GM12878 (cell line): ENCODE data around the gene C1QC. TPM values are rescaled to one million over a fixed set of nuclear protein-coding genes. Genes with fewer than 3 reads are reported as not detected.

Experiments used
- ATAC-seq: fragments of 200-7000 bp; cut with Tn5 transposase; 3 replicates; pipeline ENCODE4 v1.9.1; 2020; ENCODE audit warnings: mild to moderate bottlenecking, moderate library complexity
- BruUV-seq: library from RNA; stranded (reverse); fragments of 400-500 nt; replicated peaks from 2 replicates; lab custom pipeline; 2021; lab: Mats Ljungman, UMichigan
- CTCF ChIA-PET: fragments of 300-600 bp; sonication (Branson Sonifier 250); formaldehyde crosslinking; extraction: SDS; loops from one replicate; lab custom pipeline; 2021; ENCODE audit warnings: inconsistent platforms; lab: Yijun Ruan, JAX
- POLR2A ChIA-PET: fragments of 350-600 bp; formaldehyde crosslinking; extraction: SDS; loops from one replicate; lab custom pipeline; 2021; ENCODE audit warnings: inconsistent platforms; lab: Charles Lee
- RAD21 ChIA-PET: fragments of 300-600 bp; sonication (Branson Sonifier 250); formaldehyde crosslinking; loops from one replicate; lab custom pipeline; 2023; ENCODE audit warnings: antibody characterized with exemption; ENCODE audit not compliant: unreplicated experiment; lab: Charles Lee
- SMC1A ChIA-PET: fragments of 300-600 bp; sonication (Branson Sonifier 250); formaldehyde crosslinking; loops from one replicate; lab custom pipeline; 2023; ENCODE audit not compliant: unreplicated experiment, uncharacterized antibody; lab: Charles Lee
- DNase-seq: peaks from one replicate; pipeline ENCODE4 v3.0.0-alpha.2; 2011; ENCODE audit warnings: low read depth, low spot score
- FAIRE-seq: peaks from 3 replicates; lab custom pipeline; 2011; peaks lifted over from hg19 to GRCh38; lab: Jason Lieb, UNC
- H2AFZ ChIP-seq: 2 replicates; pipeline ENCODE4 v1.6.0; 2011; ENCODE audit warnings: low read depth, low read length, control low read depth; ENCODE audit not compliant: control insufficient read depth
- H3K27ac ChIP-seq: 2 replicates; pipeline ENCODE4 v1.5.1; 2011; ENCODE audit warnings: control low read depth; ENCODE audit not compliant: control insufficient read depth, insufficient read depth
- H3K27me3 ChIP-seq, 2 experiments: replicated peaks in 1 of 2; 2 replicates each; pipeline versions ENCODE4 v1.6.0 to v1.6.1; 2011; ENCODE audit warnings: low read length in 1 of 2; ENCODE audit not compliant: control insufficient read depth in 2 of 2, insufficient read depth in 2 of 2
- H3K36me3 ChIP-seq, 2 experiments: 2 replicates each; pipeline ENCODE4 v1.5.1; 2011; ENCODE audit warnings: low read length in 1 of 2; ENCODE audit not compliant: control insufficient read depth in 2 of 2, insufficient read depth in 2 of 2
- H3K4me1 ChIP-seq: 2 replicates; pipeline ENCODE4 v1.6.1; 2011; ENCODE audit warnings: mild to moderate bottlenecking, low read length, moderate library complexity, mixed read lengths; ENCODE audit not compliant: control insufficient read depth, insufficient read depth
- H3K4me2 ChIP-seq: 2 replicates; pipeline ENCODE4 v1.6.0; 2011; ENCODE audit warnings: control low read depth; ENCODE audit not compliant: control insufficient read depth, insufficient read depth
- H3K4me3 ChIP-seq: fragments of 200-600 bp; sonication (generic); 2 replicates; pipeline ENCODE4 v1.5.1; 2016
- H3K79me2 ChIP-seq: 2 replicates; pipeline ENCODE4 v1.6.0; 2011; ENCODE audit warnings: low read length; ENCODE audit not compliant: control insufficient read depth, insufficient read depth
- H3K9ac ChIP-seq: 2 replicates; pipeline ENCODE4 v1.8.0; 2011; ENCODE audit warnings: low read length, control low read depth, mixed read lengths; ENCODE audit not compliant: control insufficient read depth, insufficient read depth
- H3K9me3 ChIP-seq: replicated peaks from 3 replicates; pipeline ENCODE4 v1.5.1; 2011; ENCODE audit warnings: mild to moderate bottlenecking, low read length; ENCODE audit not compliant: control insufficient read depth, insufficient read depth
- H4K20me1 ChIP-seq: 2 replicates; pipeline ENCODE4 v1.6.0; 2011; ENCODE audit not compliant: control insufficient read depth, insufficient read depth
- BHLHE40 ChIP-seq, 2 experiments: fragments of 450-650 bp in 1 of 2; IDR thresholded peaks; 2 replicates each; pipeline ENCODE4 v1.6.1; 2011 to 2017; ENCODE audit warnings: low read depth in 2 of 2, borderline replicate concordance in 1 of 2, improper control_type of control experiment in 1 of 2, low read length in 1 of 2, mild to moderate bottlenecking in 1 of 2
- CBX5 ChIP-seq: sonication (generic); IDR thresholded peaks from 2 replicates; pipeline ENCODE4 v1.6.1; 2016; ENCODE audit warnings: low read depth, moderate library complexity, mild to moderate bottlenecking, inconsistent platforms
- CHD2 ChIP-seq: IDR thresholded peaks from 2 replicates; pipeline ENCODE4 v1.6.1; 2011; ENCODE audit warnings: low read depth, low read length, improper control_type of control experiment, borderline replicate concordance
- KAT2A ChIP-seq: conservative IDR thresholded peaks from 2 replicates; pipeline ENCODE4 v1.6.1; 2011; ENCODE audit warnings: low read depth, low read length; ENCODE audit not compliant: control insufficient read depth
- SMAD1 ChIP-seq: fragments of 450-650 bp; IDR thresholded peaks from 2 replicates; pipeline ENCODE4 v1.6.1; 2018; ENCODE audit warnings: mild to moderate bottlenecking, low read depth; ENCODE audit not compliant: partially characterized antibody
- SMARCA5 ChIP-seq: fragments of 450-650 bp; IDR thresholded peaks from 2 replicates; pipeline ENCODE4 v1.6.1; 2017; ENCODE audit warnings: mild to moderate bottlenecking
- SREBF2 ChIP-seq: IDR thresholded peaks from 2 replicates; pipeline ENCODE4 v1.6.1; 2012; ENCODE audit warnings: mild to moderate bottlenecking, low read length
- SRF ChIP-seq, 2 experiments: IDR thresholded peaks; 2 replicates each; pipeline ENCODE4 v1.6.1; 2011; ENCODE audit warnings: low read depth in 2 of 2, low read length in 2 of 2, mild to moderate bottlenecking in 1 of 2, moderate library complexity in 1 of 2
- STAT1 ChIP-seq: fragments of 450-650 bp; conservative IDR thresholded peaks from 2 replicates; pipeline ENCODE4 v1.6.1; 2014; ENCODE audit warnings: antibody characterized with exemption, mild to moderate bottlenecking
- ZBED1 ChIP-seq: IDR thresholded peaks from 2 replicates; pipeline ENCODE4 v1.6.1; 2016; ENCODE audit warnings: borderline replicate concordance
- ZNF274 ChIP-seq: IDR thresholded peaks from one replicate; pipeline ENCODE4 v1.8.0; 2011; ENCODE audit not compliant: insufficient read length, insufficient read depth
- ZSCAN29 ChIP-seq: fragments of 450-650 bp; IDR thresholded peaks from 2 replicates; pipeline ENCODE4 v1.6.1; 2017; ENCODE audit warnings: mild to moderate bottlenecking, moderate library complexity
- WGBS: methylation state at CpG from one replicate; pipeline ENCODE4 v1.1.6; 2016; ENCODE audit warnings: low lambda C conversion rate; ENCODE audit not compliant: insufficient replicate concordance, insufficient coverage; ENCODE audit errors: missing lambda C conversion rate; 5-methylcytosine and 5-hydroxymethylcytosine counted together
- in situ Hi-C: fragments of 300-500 bp; cut with MboI; formaldehyde crosslinking; loops from 9 replicates; pipeline ENCODE4 v1.14.3; 2018; ENCODE audit warnings: mixed read lengths
- intact Hi-C: fragments of 100-400 bp; cut with micrococcal nuclease; formaldehyde crosslinking; loops from one replicate; pipeline ENCODE4 v1.14.2; 2022; ENCODE audit not compliant: unreplicated experiment
- polyA plus RNA-seq, 11 experiments: library from polyadenylated mRNA; depleted of rRNA in 4 of 11; unstranded in 6 of 11; stranded (reverse) in 5 of 11; fragments of >200 nt; fragmentation: Nextera tagmentation in 4 of 11; fragmentation: Illumina TruSeq in 1 of 11; extraction: Ambion mirVana in 4 of 11; extraction: Trizol in 1 of 11; gene quantifications; 1 replicate in 1 of 11; 2 replicates in 10 of 11; pipeline versions ENCODE4 v1.2.1 to v1.2.3, GENCODE V29; 2011 to 2016; ENCODE audit warnings: inconsistent platforms in 2 of 11, missing spikeins in 2 of 11, low read depth in 1 of 11
- total RNA-seq, 4 experiments: library from RNA; depleted of rRNA in 3 of 4; stranded (reverse); fragments of >200 nt in 3 of 4; fragmentation: Illumina TruSeq in 1 of 4; extraction: Trizol in 1 of 4; gene quantifications; 2 replicates each; pipeline versions ENCODE4 v1.2.1 to v1.2.3, GENCODE V29; 2013 to 2021
- TF ChIP-seq, protein P1 (sequence below): fragments of 450-650 bp; IDR thresholded peaks from 2 replicates; pipeline ENCODE4 v1.6.1; 2017; ENCODE audit warnings: low read depth, mild to moderate bottlenecking, moderate library complexity
- TF ChIP-seq, protein P2 (sequence below): IDR thresholded peaks from 2 replicates; pipeline ENCODE4 v1.6.1; 2012; ENCODE audit warnings: low read length, inconsistent platforms

C1QC gene
- total and polyA plus RNA-seq, 10 of the 15 experiments (the other 5 are each of a cell fraction or from before 2014, with no cell fraction given): 0.74 TPM; not detected in 9

- H3K27me3 ChIP-seq: no peaks in the 10 kb centered on the region; a peak in 2 of 4 replicates
- ChIA-PET RAD21 (no interaction called here), SMC1A (no interaction called here)
- intact Hi-C loops: no loop called here
- H3K27ac ChIP-seq: no peak overlapping the region
- no peak overlapping the region for H3K9ac ChIP-seq
- H3K9me3 ChIP-seq: no peaks in the 10 kb centered on the region
- ATAC-seq: no peak
- no peak overlapping the region for H3K4me2 ChIP-seq
- TF ChIP-seq CHD2 (no peak), KAT2A (no peak), SRF (IDR thresholded peaks at IDR 0.05; ENCODE audit: low read depth in 2 of 2, low read length in 2 of 2) (no peak), ZBED1 (no peak), ZSCAN29 (no peak), SREBF2 (no peak), SMARCA5 (no peak), STAT1 (no peak), ZNF274 (no peak), SMAD1 (no peak), CBX5 (no peak), BHLHE40 (IDR thresholded peaks at IDR 0.05; ENCODE audit: borderline replicate concordance in 1 of 2, low read depth in 2 of 2, low read length in 1 of 2) (no peak)
- TF ChIP-seq, protein P1, sequence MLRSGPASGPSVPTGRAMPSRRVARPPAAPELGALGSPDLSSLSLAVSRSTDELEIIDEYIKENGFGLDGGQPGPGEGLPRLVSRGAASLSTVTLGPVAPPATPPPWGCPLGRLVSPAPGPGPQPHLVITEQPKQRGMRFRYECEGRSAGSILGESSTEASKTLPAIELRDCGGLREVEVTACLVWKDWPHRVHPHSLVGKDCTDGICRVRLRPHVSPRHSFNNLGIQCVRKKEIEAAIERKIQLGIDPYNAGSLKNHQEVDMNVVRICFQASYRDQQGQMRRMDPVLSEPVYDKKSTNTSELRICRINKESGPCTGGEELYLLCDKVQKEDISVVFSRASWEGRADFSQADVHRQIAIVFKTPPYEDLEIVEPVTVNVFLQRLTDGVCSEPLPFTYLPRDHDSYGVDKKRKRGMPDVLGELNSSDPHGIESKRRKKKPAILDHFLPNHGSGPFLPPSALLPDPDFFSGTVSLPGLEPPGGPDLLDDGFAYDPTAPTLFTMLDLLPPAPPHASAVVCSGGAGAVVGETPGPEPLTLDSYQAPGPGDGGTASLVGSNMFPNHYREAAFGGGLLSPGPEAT: no peak
- TF ChIP-seq, protein P2, sequence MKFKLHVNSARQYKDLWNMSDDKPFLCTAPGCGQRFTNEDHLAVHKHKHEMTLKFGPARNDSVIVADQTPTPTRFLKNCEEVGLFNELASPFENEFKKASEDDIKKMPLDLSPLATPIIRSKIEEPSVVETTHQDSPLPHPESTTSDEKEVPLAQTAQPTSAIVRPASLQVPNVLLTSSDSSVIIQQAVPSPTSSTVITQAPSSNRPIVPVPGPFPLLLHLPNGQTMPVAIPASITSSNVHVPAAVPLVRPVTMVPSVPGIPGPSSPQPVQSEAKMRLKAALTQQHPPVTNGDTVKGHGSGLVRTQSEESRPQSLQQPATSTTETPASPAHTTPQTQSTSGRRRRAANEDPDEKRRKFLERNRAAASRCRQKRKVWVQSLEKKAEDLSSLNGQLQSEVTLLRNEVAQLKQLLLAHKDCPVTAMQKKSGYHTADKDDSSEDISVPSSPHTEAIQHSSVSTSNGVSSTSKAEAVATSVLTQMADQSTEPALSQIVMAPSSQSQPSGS: no peak
- TF ChIP-seq, all 136 proteins: peak for 0
- H3K4me1 ChIP-seq: no peaks in the 10 kb centered on the region
- ChIA-PET CTCF (no interaction called here), POLR2A (no interaction called here)
- FAIRE-seq: no peak
- no peak overlapping the region for H2AFZ ChIP-seq
- no peaks in the 10 kb centered on the region for H3K36me3 ChIP-seq
- H4K20me1 ChIP-seq: no peaks in the 10 kb centered on the region
- no peaks in the 10 kb centered on the region for H3K79me2 ChIP-seq
- no peak overlapping the region for H3K4me3 ChIP-seq
- 14% methylated on average over 2 of the region's 2 CpGs for WGBS
- DNase-seq: no peak
- in situ Hi-C loops: no loop called here
- BruUV-seq: no TSS peak
These were observed 18.4 kb downstream of the C1QC start for GRCh38 chr1:22661880-22662279.
